SH-SY5Y (cell line): ENCODE data around the gene CCNY.

ENCODE experiments used
- GATA2 ChIP-seq: IDR thresholded peaks from 2 replicates; pipeline ENCODE4 v1.6.1; 2011; ENCODE audit warnings: mild to moderate bottlenecking, low read depth, low read length
- GATA3 ChIP-seq: IDR thresholded peaks from 2 replicates; pipeline ENCODE4 v1.6.1; 2011; ENCODE audit warnings: low read depth, mild to moderate bottlenecking, low read length, moderate library complexity

- no peak for TF ChIP-seq GATA3
- no peak for TF ChIP-seq GATA2
These were observed 77.9 kb downstream of the CCNY start for GRCh38 chr10:35413985-35414861.
